Right kidney (tissue), 1 donor: ENCODE data around the gene SETBP1.
A peak's percentile ranks its signal among the peaks of the same experiment; 100 is the strongest.

Source experiments
- DNase-seq: peaks from one replicate; pipeline ENCODE4 v3.0.0-alpha.2; 2016

The SETBP1 gene

GRCh38 chr18:44761812-44762211 lies 81.1 kb downstream of the SETBP1 start:
- no peak for DNase-seq

GRCh38 chr18:44763327-44763726 lies 82.6 kb downstream of the SETBP1 start:
- DNase-seq = no peak

- DNase-seq = no peak
These were observed 84.2 kb downstream of the SETBP1 start for GRCh38 chr18:44764863-44765262.

- no peak for DNase-seq
These were observed 84.8 kb downstream of the SETBP1 start for GRCh38 chr18:44765456-44765855.

GRCh38 chr18:44766450-44766849 lies 85.8 kb downstream of the SETBP1 start:
- DNase-seq = no peak

GRCh38 chr18:44767807-44768206 lies 87.1 kb downstream of the SETBP1 start:
- DNase-seq = no peak

GRCh38 chr18:44770641-44771040 lies 90.0 kb downstream of the SETBP1 start:
- no peak for DNase-seq

- no peak for DNase-seq
These were observed 90.9 kb downstream of the SETBP1 start for GRCh38 chr18:44771572-44771955.

GRCh38 chr18:44771956-44772917 lies 91.5 kb downstream of the SETBP1 start:
- peak; percentile 52 for DNase-seq

GRCh38 chr18:44773640-44774155 lies 93.0 kb downstream of the SETBP1 start:
- no peak for DNase-seq

GRCh38 chr18:44774191-44774590 lies 93.5 kb downstream of the SETBP1 start:
- DNase-seq = no peak

- no peak for DNase-seq
These were observed 96.9 kb downstream of the SETBP1 start for GRCh38 chr18:44777457-44778192.

- DNase-seq = no peak
These were observed 98.1 kb downstream of the SETBP1 start for GRCh38 chr18:44778788-44779187.

- no peak for DNase-seq
These were observed 99.1 kb downstream of the SETBP1 start for GRCh38 chr18:44779753-44780292.

- DNase-seq = no peak
These were observed 101.2 kb downstream of the SETBP1 start for GRCh38 chr18:44781886-44782285.

GRCh38 chr18:44782617-44783016 lies 101.9 kb downstream of the SETBP1 start:
- no peak for DNase-seq

GRCh38 chr18:44783371-44783770 lies 102.7 kb downstream of the SETBP1 start:
- DNase-seq = no peak

- no peak for DNase-seq
These were observed 105.6 kb downstream of the SETBP1 start for GRCh38 chr18:44786257-44786656.

- DNase-seq = no peak
These were observed 106.0 kb downstream of the SETBP1 start for GRCh38 chr18:44786688-44787087.

GRCh38 chr18:44788334-44788733 lies 107.6 kb downstream of the SETBP1 start:
- no peak for DNase-seq

- DNase-seq = no peak
These were observed 109.0 kb downstream of the SETBP1 start for GRCh38 chr18:44789710-44790109.

- DNase-seq = no peak
These were observed 110.2 kb downstream of the SETBP1 start for GRCh38 chr18:44790860-44791259.

GRCh38 chr18:44791520-44791919 lies 110.8 kb downstream of the SETBP1 start:
- no peak for DNase-seq
